CD4-positive, alpha-beta T cell (primary cell): Measurements from ENCODE around the gene SDK2. TPM values are rescaled to one million over a fixed set of nuclear protein-coding genes. Genes with fewer than 3 reads are reported as not detected.

Experiments
- ATAC-seq: fragments of 200-7000 bp; cut with Tn5 transposase; one replicate; pipeline ENCODE4 v1.10.0; 2022; ENCODE audit warnings: mild to moderate bottlenecking; ENCODE audit not compliant: poor library complexity
- CTCF ChIA-PET: fragments of 350-600 bp; sonication (Branson Sonifier 250); formaldehyde crosslinking; loops from one replicate; lab custom pipeline; 2021; ENCODE audit warnings: antibody characterized with exemption, inconsistent platforms; lab: Charles Lee
- POLR2A ChIA-PET: fragments of 350-600 bp; sonication (Branson Sonifier 250); formaldehyde crosslinking; loops from one replicate; lab custom pipeline; 2021; ENCODE audit warnings: antibody characterized with exemption, inconsistent platforms; lab: Charles Lee
- DNase-seq, 14 experiments: peaks; one replicate each; pipeline ENCODE4 v3.0.0-alpha.2; 2013 to 2020; ENCODE audit warnings: mixed read lengths in 2 of 14
- H3K27ac ChIP-seq, 2 donors: one replicate each; pipeline versions ENCODE4 v1.5.1 to v1.7.0; 2013; ENCODE audit warnings: low read length in 2 of 2, low read depth in 1 of 2, mild to moderate bottlenecking in 1 of 2
- H3K27me3 ChIP-seq, 2 experiments: 1 replicate in 1 of 2; 2 replicates in 1 of 2; pipeline versions ENCODE4 v1.6.1 to v1.7.0; 2013; ENCODE audit warnings: low read length in 2 of 2, control low read depth in 1 of 2, mild to moderate bottlenecking in 1 of 2, moderate library complexity in 1 of 2; ENCODE audit not compliant: insufficient read depth in 2 of 2, control insufficient read depth in 1 of 2
- H3K36me3 ChIP-seq: one replicate; pipeline ENCODE4 v1.6.1; 2013; ENCODE audit warnings: low read length, control low read depth; ENCODE audit not compliant: insufficient read depth
- H3K4me1 ChIP-seq: one replicate; pipeline ENCODE4 v1.6.1; 2013; ENCODE audit warnings: low read length, control low read depth; ENCODE audit not compliant: insufficient read depth
- H3K4me3 ChIP-seq: one replicate; pipeline ENCODE4 v1.5.1; 2013; ENCODE audit warnings: mild to moderate bottlenecking, low read length, moderate library complexity
- H3K9me3 ChIP-seq, 2 experiments: 1 replicate in 1 of 2; 2 replicates in 1 of 2; pipeline versions ENCODE4 v1.6.1 to v1.7.0; 2013; ENCODE audit warnings: low read length in 2 of 2, mild to moderate bottlenecking in 2 of 2, control low read depth in 1 of 2, moderate library complexity in 1 of 2; ENCODE audit not compliant: control insufficient read depth in 1 of 2, insufficient read depth in 1 of 2
- H3K27ac Mint-ChIP-seq: one replicate; pipeline ENCODE4 v1.8.0; 2020; ENCODE audit warnings: mixed read lengths
- H3K27me3 Mint-ChIP-seq: one replicate; pipeline ENCODE4 v1.8.0; 2021; ENCODE audit warnings: mixed read lengths
- H3K36me3 Mint-ChIP-seq: one replicate; pipeline ENCODE4 v1.8.0; 2021; ENCODE audit warnings: low read depth, mixed read lengths
- H3K4me1 Mint-ChIP-seq: one replicate; pipeline ENCODE4 v1.8.0; 2021; ENCODE audit warnings: low read depth, mixed read lengths
- H3K4me3 Mint-ChIP-seq: one replicate; pipeline ENCODE4 v1.8.0; 2020; ENCODE audit warnings: mild to moderate bottlenecking, mixed read lengths
- H3K9me3 Mint-ChIP-seq: one replicate; pipeline ENCODE4 v1.8.0; 2020; ENCODE audit warnings: mixed read lengths
- CTCF ChIP-seq: fragments of 200-600 bp; IDR thresholded peaks from one replicate; pipeline ENCODE4 v1.8.0; 2022; ENCODE audit warnings: antibody characterized with exemption, mild to moderate bottlenecking
- intact Hi-C, 2 experiments: fragments of 100-400 bp; cut with DNase I in 1 of 2; cut with micrococcal nuclease in 1 of 2; formaldehyde crosslinking; loops; one replicate each; pipeline versions ENCODE4 v1.15.1 to v1.9.0; 2023 to 2025; cut with DNase I, micrococcal nuclease
- total RNA-seq, 174 experiments: library from RNA in 2 of 174; stranded (reverse) in 2 of 174; gene quantifications; one replicate each; pipeline ENCODE4 v1.2.3 and lab custom pipeline; 2021 to 2026

Gene SDK2
- total RNA-seq, 2 experiments from 2014 or later: 8.1 to 8.2 TPM

- CTCF ChIA-PET: no interaction called here
Observed at GRCh38 chr17:73401911-73402310, 242.3 kb downstream of the SDK2 start.

GRCh38 chr17:73400915-73401545 lies 243.2 kb downstream of the SDK2 start:
- no peaks in the 10 kb centered on the region for H3K9me3 ChIP-seq
- Mint-ChIP-seq H3K4me1 (no peaks in the 10 kb centered on the region), H3K27me3 (no peaks in the 10 kb centered on the region), H3K36me3 (peaks cover 15% of the 10 kb centered on the region), H3K4me3 (no peak overlapping the region), H3K9me3 (no peaks in the 10 kb centered on the region), H3K27ac (no peak overlapping the region)
- POLR2A ChIA-PET: no interaction called here
- CTCF ChIA-PET: no interaction called here
- H3K4me1 ChIP-seq: peaks cover 4% of the 10 kb centered on the region
- H3K27me3 ChIP-seq: no peaks in the 10 kb centered on the region
- TF ChIP-seq CTCF: no peak
- DNase-seq (no peak), ATAC-seq (no peak)
- intact Hi-C loops: no loop called here
- no peak overlapping the region for H3K27ac ChIP-seq
- H3K4me3 ChIP-seq: no peak overlapping the region
- no peaks in the 10 kb centered on the region for H3K36me3 ChIP-seq

More at GRCh38 chr17:73401911-73402310, 242.3 kb downstream of the SDK2 start:
- DNase-seq (peak in 3 of 14 experiments; percentile 27 to 52 (median 37)), ATAC-seq (no peak)
- no peak for TF ChIP-seq CTCF
- Histone ChIP-seq H3K27ac (no peak overlapping the region), H3K4me1 (peaks cover 4% of the 10 kb centered on the region), H3K9me3 (no peaks in the 10 kb centered on the region), H3K36me3 (no peaks in the 10 kb centered on the region), H3K4me3 (no peak overlapping the region), H3K27me3 (no peaks in the 10 kb centered on the region)
- H3K27ac Mint-ChIP-seq: no peak overlapping the region
- H3K36me3 Mint-ChIP-seq: peaks cover 11% of the 10 kb centered on the region
- H3K9me3 Mint-ChIP-seq: no peaks in the 10 kb centered on the region
- intact Hi-C loops: no loop called here
- POLR2A ChIA-PET: no interaction called here
- H3K4me1 Mint-ChIP-seq: no peaks in the 10 kb centered on the region
- no peak overlapping the region for H3K4me3 Mint-ChIP-seq
- no peaks in the 10 kb centered on the region for H3K27me3 Mint-ChIP-seq

- Mint-ChIP-seq H3K4me1 (no peaks in the 10 kb centered on the region), H3K4me3 (no peak overlapping the region), H3K27me3 (no peaks in the 10 kb centered on the region), H3K27ac (no peak overlapping the region), H3K36me3 (peaks cover 15% of the 10 kb centered on the region), H3K9me3 (no peaks in the 10 kb centered on the region)
- ChIA-PET POLR2A (no interaction called here), CTCF (no interaction called here)
- no peak for TF ChIP-seq CTCF
- ATAC-seq (no peak), DNase-seq (no peak)
- H3K27ac ChIP-seq: no peak overlapping the region
- peaks cover 4% of the 10 kb centered on the region for H3K4me1 ChIP-seq
- H3K9me3 ChIP-seq: no peaks in the 10 kb centered on the region
- no peaks in the 10 kb centered on the region for H3K27me3 ChIP-seq
- no peak overlapping the region for H3K4me3 ChIP-seq
- intact Hi-C loops: no loop called here
- H3K36me3 ChIP-seq: no peaks in the 10 kb centered on the region
Observed at GRCh38 chr17:73399056-73399455, 245.2 kb downstream of the SDK2 start.
